Progenitor cell of endocrine pancreas (in vitro differentiated cells): Measurements from ENCODE around the gene SRPRA. TPM values are rescaled to one million over a fixed set of nuclear protein-coding genes. Genes with fewer than 3 reads are reported as not detected.

Source experiments
- DNase-seq: peaks from one replicate; pipeline ENCODE4 v3.0.0; 2021; ENCODE audit warnings: low spot score; ENCODE audit not compliant: unreplicated experiment
- H3K27ac Mint-ChIP-seq: 2 replicates; pipeline ENCODE4 v1.8.0; 2021; ENCODE audit warnings: mild to moderate bottlenecking, moderate library complexity, mixed read lengths
- H3K27me3 Mint-ChIP-seq: 2 replicates; pipeline ENCODE4 v1.8.0; 2021; ENCODE audit warnings: mixed read lengths
- H3K36me3 Mint-ChIP-seq: 2 replicates; pipeline ENCODE4 v1.8.0; 2022; ENCODE audit warnings: mixed read lengths; ENCODE audit not compliant: insufficient read depth
- H3K4me1 Mint-ChIP-seq: 2 replicates; pipeline ENCODE4 v1.8.0; 2021; ENCODE audit warnings: low read depth, mixed read lengths
- H3K4me3 Mint-ChIP-seq: 2 replicates; pipeline ENCODE4 v1.8.0; 2021; ENCODE audit warnings: low read depth, mild to moderate bottlenecking, moderate library complexity, mixed read lengths
- H3K9me3 Mint-ChIP-seq: 2 replicates; pipeline ENCODE4 v1.8.0; 2021; ENCODE audit warnings: low read depth, mixed read lengths
- CTCF ChIP-seq: fragments of 200-600 bp; sonication (generic); IDR thresholded peaks from one replicate; pipeline ENCODE4 v1.5.0; 2021; ENCODE audit warnings: antibody characterized with exemption, mild to moderate bottlenecking; ENCODE audit not compliant: unreplicated experiment
- total RNA-seq: library from RNA; stranded (reverse); gene quantifications from 2 replicates; pipeline ENCODE4 v1.2.1, GENCODE V29; 2021

SRPRA gene
- total RNA-seq, 1 donor from 2014 or later = 79.2 TPM

GRCh38 chr11:126232683-126233082 lies 36.0 kb downstream of the SRPRA start:
- no peaks in the 10 kb centered on the region for H3K9me3 Mint-ChIP-seq
- H3K4me3 Mint-ChIP-seq = no peak overlapping the region
- no peak for DNase-seq
- no peak for TF ChIP-seq CTCF
- H3K4me1 Mint-ChIP-seq = no peaks in the 10 kb centered on the region
- no peak overlapping the region for H3K27ac Mint-ChIP-seq
- H3K27me3 Mint-ChIP-seq = no peaks in the 10 kb centered on the region
- peaks cover 7% of the 10 kb centered on the region for H3K36me3 Mint-ChIP-seq

GRCh38 chr11:126231725-126232459 lies 36.8 kb downstream of the SRPRA start:
- DNase-seq = no peak
- H3K36me3 Mint-ChIP-seq = peaks cover 7% of the 10 kb centered on the region
- no peak overlapping the region for H3K4me3 Mint-ChIP-seq
- H3K9me3 Mint-ChIP-seq = no peaks in the 10 kb centered on the region
- no peak overlapping the region for H3K27ac Mint-ChIP-seq
- no peaks in the 10 kb centered on the region for H3K27me3 Mint-ChIP-seq
- TF ChIP-seq CTCF = no peak
- H3K4me1 Mint-ChIP-seq = no peaks in the 10 kb centered on the region

DNA sequence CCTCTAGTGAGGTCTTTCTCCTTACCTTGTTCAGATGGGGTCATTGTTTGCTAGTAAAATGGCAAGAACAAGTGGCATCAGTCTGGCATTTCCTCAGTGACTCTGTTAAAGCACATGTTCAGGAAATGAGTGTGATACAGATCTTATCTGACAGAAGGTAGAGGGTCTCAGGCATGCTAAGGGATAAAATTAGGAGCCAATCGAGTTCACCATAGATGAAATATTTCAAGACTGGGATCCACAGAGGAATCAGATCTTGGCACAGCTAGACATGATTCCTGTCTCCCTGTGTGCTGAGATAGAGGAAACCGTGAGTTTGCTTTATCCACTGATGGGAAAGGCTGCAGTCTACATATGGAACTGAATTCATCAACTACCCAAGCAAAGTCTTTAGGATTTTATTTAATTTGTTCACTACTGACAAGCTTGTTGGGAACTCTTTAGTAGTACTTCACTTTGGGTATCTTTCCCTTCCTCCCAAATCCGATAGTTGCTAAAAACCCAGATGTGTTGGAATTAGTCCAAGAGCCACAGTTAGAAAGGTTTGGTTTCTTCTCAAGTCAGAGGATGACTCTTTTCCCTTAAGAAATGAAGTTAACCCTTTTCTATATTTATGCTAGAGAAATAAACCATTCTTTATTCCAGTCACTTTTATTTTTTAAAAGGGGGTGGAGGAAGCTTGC lies 38.7 kb downstream of the SRPRA start:
- TF ChIP-seq CTCF = no peak
- H3K27me3 Mint-ChIP-seq = no peaks in the 10 kb centered on the region
- H3K4me1 Mint-ChIP-seq = no peaks in the 10 kb centered on the region
- H3K4me3 Mint-ChIP-seq = no peak overlapping the region
- peaks cover 1% of the 10 kb centered on the region for H3K36me3 Mint-ChIP-seq
- H3K9me3 Mint-ChIP-seq = no peaks in the 10 kb centered on the region
- no peak overlapping the region for H3K27ac Mint-ChIP-seq
- no peak for DNase-seq

DNA sequence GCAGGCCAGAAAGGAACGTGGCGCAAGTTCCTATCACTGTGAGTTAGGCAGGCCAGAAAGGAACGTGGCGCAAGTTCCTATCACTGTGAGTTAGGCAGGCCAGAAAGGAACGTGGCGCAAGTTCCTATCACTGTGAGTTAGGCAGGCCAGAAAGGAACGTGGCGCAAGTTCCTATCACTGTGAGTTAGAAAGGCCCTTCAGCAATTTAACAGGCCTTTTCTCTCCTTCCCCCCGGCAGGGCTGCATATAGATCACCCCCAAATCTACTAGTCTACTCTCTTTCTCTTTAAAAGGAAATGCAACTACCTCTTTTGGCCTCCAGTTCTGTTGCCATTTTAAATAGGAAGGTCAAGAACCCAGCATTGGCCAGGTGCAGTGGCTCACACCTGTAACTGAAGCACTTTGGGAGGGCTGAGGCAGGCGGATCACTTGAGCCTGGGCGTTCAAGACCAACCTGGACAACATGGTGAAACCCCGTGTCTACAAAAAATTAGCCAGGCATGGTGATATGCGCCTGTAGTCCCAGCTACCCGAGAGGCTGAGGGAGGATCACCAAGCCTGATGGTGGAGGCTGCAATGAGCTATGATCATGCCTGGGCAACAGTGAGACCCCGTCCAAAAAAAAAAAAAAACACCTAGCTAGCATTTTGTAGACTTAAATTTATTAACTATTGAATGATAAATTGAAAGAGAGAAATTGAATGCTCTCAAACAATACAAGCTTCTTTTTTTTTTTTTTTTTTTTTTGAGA lies 42.2 kb downstream of the SRPRA start:
- no peak for DNase-seq
- H3K4me3 Mint-ChIP-seq = no peak overlapping the region
- H3K36me3 Mint-ChIP-seq = no peaks in the 10 kb centered on the region
- H3K27ac Mint-ChIP-seq = no peak overlapping the region
- no peaks in the 10 kb centered on the region for H3K27me3 Mint-ChIP-seq
- TF ChIP-seq CTCF = no peak
- H3K9me3 Mint-ChIP-seq = no peaks in the 10 kb centered on the region
- no peaks in the 10 kb centered on the region for H3K4me1 Mint-ChIP-seq

DNA sequence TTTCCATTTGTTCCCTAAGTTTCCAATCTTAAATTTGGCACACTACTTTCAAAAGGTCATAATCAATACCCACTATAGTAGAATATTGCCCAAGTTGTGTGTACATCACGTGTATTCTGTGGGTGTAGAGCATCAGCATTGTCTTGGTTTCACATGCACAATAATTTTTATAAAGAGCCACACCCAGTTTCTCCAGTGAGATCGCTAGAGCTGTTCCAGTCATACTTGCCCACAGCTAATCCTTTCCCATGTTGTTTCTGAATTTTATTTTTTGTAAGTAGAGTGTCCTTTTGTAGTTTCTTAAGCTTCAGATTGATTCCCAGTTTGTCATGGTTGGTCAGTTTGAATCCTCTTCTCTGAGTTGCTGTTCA lies 43.4 kb downstream of the SRPRA start:
- Mint-ChIP-seq H3K27me3 (no peaks in the 10 kb centered on the region), H3K36me3 (no peaks in the 10 kb centered on the region), H3K4me3 (no peak overlapping the region), H3K9me3 (no peaks in the 10 kb centered on the region), H3K27ac (no peak overlapping the region), H3K4me1 (no peaks in the 10 kb centered on the region)
- no peak for TF ChIP-seq CTCF
- DNase-seq = no peak
